ENCODE measurements around the gene UNK.
A peak's percentile ranks its signal among the peaks of the same experiment; 100 is the strongest.
"Not testable (repeated sequence)": the region's sequence is repeated elsewhere in the genome, so short reads cannot be mapped to it uniquely, and the experiment has no call there.

Gene UNK

DNA sequence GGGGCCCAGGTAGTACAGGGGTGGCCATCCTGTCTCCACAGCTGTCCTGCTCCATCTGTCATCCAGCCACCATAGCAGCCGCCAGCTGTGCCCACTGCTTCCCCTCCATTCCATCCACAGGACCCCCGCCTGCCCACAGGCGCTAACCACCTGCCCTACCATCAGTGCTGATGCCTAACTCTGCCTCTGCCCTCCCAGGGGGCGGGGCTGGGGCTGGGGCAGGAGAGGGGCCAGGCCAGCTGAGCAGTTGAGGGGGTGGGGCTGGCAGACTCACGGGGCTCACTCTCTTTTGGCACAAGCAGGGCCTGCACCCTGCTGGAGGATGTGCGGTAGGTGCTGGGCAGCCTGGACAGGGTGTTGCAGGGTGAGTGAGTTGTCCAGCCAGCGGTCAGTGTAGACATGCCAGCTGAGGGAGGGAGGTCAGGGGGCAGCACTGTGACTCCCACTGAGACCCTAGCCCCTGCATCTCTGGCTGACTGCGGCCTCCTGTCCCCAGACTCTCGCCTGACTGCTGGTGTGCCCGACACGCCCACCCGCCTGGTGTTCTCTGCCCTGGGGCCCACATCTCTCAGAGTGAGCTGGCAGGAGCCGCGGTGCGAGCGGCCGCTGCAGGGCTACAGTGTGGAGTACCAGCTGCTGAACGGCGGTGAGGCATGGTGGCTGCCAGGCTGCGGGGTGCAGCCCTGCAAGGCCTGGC is 29.3 kb upstream of the UNK start:
- no peak for DNase-seq

DNA sequence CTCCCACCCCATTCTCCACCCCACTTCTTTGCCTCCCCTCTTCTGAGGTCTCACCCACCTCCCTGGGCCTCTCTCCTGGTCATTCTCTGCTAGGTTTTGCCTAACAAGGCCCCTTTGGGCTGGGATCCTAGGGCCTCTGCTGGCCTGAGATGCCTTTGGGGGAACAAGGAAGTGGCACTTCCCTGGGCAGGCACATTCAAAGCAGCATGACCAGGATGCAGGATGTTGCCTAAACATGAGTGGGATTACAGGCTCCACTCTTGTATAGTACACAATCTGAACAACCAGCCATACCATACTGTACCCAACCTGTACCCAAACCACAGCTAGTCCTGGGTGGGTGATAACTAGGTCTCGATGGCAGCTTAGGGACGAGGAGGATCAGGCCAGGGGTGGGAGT is 28.6 kb upstream of the UNK start:
- peak; percentile 66 to 70 (median 69) for DNase-seq

DNA sequence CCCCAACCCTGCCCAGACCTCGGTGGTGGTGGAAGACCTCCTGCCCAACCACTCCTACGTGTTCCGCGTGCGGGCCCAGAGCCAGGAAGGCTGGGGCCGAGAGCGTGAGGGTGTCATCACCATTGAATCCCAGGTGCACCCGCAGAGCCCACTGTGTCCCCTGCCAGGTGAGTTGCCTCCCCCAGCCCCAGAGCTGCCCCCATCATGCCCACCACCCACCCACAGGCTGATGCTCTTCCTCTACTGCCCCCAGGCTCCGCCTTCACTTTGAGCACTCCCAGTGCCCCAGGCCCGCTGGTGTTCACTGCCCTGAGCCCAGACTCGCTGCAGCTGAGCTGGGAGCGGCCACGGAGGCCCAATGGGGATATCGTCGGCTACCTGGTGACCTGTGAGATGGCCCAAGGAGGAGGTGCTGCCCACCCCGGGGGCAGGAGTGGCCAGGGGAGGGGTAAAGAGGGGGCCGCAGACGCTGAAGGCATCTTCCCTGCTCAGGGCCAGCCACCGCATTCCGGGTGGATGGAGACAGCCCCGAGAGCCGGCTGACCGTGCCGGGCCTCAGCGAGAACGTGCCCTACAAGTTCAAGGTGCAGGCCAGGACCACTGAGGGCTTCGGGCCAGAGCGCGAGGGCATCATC is 28.0 kb upstream of the UNK start:
- no peak for DNase-seq

DNA sequence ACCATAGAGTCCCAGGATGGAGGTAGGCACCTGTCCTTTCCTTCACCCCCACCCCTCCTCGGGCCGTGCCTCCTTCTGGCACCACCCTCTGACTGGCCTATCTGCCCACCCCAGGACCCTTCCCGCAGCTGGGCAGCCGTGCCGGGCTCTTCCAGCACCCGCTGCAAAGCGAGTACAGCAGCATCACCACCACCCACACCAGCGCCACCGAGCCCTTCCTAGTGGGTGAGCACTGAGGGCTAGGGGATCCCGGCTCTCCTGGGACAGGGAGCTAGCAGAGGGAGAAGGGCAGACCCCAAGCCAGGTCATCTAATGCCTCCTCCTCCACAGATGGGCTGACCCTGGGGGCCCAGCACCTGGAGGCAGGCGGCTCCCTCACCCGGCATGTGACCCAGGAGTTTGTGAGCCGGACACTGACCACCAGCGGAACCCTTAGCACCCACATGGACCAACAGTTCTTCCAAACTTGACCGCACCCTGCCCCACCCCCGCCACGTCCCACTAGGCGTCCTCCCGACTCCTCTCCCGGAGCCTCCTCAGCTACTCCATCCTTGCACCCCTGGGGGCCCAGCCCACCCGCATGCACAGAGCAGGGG is 27.4 kb upstream of the UNK start:
- no peak for DNase-seq

DNA sequence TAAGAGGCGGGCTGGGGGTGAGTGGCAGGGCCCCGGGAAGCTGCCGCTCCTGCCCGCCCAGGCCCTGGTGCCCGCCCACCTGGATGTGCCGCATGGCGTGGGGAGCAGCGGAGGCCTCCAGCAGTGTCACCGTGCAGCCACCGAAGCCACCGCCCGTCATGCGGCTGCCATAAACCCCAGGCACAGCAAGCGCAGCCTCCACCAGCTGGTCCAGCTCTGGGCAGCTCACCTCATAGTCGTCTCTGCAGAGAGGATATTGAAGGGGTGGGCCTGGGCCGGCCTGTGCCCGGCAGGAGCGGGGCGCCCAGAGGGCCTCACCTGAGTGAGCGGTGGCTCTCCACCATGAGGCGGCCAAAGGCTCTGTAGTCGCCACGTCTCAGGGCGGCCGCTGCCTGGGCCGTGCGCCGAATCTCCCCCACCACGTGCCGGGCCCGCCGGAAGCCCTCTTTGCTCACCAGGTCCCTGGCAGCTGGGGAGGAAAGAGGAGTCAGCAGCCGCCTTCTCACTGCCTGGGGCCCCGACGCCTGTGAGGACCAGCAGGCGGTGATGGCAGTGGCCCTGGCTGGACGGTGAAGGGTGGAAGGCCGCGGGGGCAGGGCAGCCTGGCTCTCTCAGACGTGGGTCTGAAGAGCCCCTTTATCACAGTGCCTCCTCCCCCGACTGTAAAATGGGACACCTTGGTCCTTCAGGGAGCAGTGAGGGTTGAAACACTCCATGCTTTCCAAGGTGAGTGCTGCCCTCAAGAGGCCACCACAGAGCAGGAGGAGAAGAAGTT is 26.3 kb upstream of the UNK start:
- DNase-seq, result no peak

DNA sequence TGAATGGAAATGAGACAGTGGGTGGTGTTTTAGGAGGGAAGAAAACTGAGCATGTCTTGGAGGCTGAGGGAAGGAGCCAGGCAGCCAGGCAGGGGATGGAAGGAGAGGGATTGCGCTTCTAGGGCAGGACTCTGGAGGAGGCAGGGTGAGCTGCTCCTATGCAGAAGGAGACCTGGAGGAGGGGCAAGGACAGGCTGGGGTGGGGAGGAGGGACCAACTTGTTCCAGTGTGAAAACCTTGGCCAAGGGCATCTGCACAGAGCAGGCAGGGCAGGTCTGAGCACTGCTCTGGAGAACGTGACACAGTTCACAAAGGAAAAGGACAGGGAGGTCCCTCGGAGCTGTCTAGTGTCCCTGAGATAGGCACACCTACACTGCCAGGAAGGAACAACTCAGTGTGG is 25.1 kb upstream of the UNK start:
- DNase-seq, result no peak

DNA sequence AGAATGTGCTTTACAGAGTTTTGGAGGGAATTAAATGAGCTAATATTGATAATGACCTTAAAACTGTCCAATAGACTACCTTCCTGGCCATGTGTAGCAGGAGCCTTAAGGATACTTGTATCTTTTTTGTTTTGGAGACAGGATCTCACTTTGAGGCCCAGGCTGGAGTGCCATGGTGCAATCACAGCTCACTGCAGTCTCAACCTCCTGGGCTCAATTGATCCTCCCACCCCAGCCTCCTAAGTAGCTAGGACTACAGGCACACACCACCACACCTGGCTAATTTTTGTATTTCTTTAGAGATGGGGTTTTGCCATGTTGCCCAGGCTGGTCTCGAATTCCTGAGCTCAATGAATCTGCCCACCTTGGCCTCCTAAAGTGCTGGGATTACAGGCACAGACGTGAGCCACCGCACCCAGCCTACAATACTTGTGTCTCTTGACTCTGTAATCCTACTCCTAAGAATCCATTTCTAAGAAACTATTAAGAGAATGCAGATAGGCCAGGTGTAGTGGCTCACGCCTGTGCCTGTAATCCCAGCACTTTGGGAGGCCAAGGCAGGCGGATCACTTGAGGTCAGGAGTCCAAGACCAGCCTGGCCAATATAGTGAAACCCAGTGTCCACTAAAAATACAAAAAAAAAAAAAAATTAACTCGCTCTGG is 24.5 kb upstream of the UNK start:
- not testable (repeated sequence) for DNase-seq

DNA sequence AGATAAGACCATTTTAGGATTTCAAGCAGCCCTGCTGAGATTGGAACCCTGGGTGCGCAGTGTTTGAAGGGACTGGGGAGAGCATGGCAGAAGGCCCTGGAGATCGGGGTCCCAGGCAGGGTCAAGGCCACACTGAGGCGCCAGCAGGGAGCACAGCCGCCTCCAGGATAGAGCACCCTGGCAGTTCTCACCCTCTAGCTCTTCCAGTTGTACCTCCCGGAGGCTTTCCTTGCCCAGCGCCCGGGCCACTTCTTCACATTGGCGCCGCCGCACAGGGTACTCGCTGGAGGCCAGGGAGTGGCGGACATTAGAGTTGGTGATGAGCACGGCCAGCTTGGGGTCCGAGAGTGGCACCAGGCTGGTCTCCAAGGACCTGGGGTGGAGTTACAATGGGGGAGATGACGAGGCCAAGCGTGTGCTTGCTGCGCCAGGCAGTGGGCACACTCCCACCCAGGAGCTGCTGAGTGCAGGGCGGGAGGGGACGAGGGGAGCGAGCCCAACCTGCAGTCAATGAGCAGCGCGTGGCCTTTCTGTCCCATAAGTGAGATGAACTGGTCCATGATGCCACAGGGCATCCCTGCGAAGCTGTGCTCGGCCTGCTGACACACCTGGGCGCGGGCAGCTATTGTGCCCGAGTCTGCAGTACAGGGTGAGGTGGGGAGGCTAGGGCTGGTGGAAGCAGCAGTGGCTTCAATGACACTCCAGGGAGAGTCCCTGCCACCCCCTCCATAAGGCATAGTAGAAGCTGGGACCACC is 21.9 kb upstream of the UNK start:
- DNase-seq, result no peak

DNA sequence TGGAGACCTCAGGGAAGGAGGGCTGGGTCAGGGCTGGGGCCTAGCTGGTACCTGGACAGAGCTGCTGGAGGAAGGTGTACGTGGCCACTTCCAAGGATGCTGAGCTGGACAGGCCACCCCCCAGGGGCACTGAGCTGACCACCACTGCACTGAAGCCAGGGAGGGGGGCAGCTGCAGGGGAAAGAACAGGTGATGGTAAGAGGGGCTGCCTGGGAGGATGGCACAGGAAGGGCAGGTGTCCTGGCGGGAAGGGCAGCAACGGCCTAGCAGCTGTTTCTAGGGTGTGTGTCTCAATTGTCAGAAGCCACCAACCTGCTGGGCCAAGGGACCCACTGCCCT is 21.4 kb upstream of the UNK start:
- DNase-seq, result no peak

DNA sequence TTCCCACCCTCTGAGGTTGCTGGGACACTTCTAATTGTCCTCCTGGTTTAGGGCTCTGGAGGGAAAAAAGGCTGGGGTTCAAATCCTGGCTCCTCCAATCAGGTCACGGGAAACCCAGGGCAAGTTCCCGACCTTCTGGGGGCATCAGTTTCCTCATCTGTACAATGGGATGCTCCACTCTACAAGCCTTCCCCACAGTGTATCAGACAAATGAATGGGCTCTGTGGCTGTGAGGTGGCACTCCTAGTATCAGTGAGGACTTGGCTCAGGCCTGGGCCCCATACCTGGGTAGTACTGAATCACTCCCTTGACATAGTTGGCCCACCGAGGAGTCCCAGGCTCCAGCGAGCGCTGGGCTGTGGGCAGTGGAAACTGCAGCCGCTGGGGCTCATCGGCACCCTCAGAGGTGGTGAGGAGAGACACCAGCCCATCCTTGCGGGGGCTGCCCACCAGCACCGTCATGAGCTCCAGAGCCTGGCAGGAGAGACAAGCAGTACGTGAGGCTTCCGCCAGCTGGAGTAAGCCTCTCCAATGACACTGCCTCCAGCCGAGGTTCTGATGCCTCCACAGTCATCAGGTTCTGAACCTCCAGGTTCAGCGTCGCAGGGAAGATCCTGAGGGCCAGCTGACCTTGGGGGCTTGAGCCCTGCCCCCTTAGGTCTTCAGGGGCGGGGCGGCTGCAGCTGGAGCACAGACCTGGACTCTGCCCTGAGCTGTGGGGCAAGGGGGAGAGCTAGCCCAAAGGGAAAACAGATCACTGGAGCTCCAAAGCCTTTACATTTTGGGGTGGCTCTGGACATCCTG is 20.8 kb upstream of the UNK start:
- DNase-seq, result no peak

DNA sequence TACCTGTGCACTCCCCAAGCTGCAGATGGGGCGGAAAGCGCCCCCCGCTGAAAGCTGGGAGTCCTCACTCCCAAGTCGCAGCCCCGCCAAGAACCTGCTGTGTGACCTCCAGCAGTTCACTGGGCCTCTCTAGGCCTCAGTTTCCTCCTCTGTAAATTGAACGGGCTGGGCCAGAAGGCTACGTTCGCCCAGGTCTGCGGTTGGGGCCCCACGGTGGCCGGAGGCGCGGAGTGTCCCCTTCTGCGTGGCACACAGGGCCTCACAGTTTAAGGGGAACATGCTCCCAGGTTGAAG is 20.2 kb upstream of the UNK start:
- DNase-seq, result no peak

DNA sequence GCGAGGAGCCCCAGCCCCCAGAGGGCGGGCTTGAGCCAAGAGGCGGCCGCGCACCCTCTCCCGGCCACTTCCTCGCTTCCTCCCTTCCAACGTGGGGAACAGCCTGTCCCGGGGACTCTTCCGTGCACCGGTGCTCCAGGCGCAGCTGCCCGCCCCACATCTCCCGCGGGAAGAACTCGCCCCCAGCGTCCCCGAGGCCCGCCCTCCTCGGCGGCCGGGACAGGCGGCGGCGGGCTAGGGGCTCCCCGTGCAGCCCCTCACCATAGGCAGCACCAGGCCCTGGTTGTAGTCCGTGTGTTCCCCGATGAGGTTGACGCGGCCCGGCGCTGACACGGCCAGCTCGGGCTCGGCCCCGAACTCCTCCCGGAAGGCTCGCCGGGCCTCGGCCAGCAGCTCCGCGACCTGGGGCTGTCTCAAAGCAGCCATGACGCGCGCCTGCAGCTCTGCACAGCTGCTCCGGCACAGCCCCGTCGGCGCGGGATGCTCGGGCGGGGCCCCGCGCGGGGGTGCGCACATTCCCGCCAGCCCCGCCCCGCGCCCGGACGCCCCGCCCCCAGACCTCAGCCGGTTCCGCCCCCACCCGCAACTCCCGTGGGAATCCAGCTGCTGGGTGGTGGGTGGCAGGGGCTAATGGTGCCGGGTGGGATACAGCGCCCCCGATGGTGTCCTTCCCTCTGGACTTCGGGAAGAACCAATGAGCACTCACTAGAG is 19.7 kb upstream of the UNK start, which contains the start of gene GALK1:
Gene GALK1 (minus strand): TSS at position 482 of the 711 bp plus-strand sequence. CDS start 56 bp downstream, at position 426.
- peak; percentile 82 to 93 (median 85) for DNase-seq

DNA sequence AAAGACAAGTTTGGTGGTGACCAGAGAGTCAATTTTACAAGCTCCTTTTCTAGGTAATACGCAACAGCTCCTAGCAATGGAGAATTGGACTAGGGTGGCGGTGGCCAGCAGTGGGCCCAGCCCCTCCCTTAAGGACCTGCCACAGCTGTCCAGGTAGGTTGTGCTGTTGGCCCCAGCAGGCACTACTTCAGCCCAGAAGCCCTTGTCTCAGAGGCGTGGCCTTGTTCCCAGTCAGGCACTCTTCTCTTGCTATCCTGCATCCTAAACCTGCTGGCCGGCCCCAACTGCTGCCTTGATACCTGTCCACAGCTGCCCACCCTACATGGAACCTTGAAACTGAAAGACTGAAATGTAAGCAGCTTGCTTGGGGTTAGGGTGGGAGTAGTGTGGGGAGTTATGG is 18.6 kb upstream of the UNK start:
- no peak for DNase-seq

DNA sequence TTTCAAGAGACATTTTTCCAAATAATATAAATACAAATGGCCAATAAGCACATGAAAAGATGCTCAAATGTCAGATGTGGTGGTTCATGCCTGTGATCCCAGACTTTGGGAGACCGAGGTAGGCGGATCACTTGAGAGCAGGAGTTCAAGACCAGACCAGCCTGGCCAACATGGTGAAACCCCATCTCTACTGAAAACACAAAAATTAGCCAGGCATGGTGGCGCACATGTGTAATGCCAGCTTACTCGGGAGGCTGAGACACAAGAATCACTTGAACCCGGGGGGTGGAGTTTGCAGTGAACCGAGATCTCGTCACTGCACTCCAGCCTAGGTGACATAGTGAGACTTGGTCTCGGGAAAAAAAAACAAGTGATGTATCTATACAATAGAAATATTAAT is 16.7 kb upstream of the UNK start:
- DNase-seq, result no peak

DNA sequence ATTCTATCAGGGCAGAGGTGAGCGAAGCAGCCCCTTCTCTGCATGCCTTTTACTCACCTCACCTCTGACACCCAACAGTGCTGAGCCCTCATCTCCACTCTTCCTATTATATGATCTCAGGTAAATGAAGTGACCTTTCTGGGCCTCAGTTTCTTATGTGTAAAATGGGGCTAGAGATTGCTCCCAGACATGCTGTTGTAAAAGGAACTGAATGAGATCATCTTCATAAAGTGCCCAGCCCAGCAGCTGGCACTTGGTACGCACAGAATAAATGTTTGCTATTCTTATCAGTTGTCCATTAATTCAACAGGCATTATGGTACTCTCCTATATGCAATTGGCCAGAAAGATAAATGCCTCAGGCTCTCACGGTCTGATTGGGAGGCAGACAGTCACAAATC is 15.1 kb upstream of the UNK start:
- no peak for DNase-seq

DNA sequence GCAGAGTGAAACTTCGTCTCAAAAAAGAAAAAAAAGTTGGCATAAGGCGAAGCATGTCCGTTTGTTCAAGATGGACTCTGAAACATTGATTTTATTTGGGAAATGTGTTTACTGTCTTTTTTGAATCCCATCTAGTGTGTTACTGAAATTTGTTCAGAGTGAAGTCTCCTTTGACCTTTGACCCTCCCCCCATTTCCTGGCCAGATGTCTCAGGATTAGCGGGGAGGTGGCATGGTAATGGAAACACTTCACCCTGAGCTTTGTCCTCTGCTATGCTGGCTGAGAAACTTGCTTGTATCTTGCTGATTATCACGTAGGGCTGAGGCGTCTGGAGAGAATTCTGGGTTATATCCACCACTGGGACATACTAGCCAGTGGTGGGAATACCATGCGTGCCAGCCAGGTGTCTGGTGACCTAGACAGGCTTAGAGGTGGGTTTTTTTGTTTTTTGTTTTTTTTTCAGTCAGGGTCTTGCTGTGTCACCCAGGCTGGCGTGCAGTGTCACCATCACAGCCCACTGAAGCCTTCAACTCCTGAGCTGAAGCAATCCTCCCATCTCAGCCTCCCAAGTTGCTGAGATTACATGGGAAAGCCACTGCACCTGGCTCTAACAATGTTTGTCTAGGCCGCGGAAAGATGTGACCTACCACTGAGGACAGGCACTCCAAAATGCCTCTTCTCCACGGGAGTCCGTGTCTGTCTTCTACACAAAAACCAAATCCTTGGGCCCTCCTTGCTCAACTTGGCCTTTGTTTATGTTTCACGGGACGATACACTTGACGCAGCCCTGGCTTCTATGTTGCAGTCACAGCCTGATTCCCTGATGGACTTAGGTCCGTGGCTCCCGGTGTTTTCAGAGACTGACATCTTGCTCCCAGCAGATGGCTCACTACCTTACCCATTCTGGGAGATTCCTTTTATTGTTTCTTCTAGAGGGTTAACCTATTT is 13.0 kb upstream of the UNK start:
- no peak for DNase-seq

DNA sequence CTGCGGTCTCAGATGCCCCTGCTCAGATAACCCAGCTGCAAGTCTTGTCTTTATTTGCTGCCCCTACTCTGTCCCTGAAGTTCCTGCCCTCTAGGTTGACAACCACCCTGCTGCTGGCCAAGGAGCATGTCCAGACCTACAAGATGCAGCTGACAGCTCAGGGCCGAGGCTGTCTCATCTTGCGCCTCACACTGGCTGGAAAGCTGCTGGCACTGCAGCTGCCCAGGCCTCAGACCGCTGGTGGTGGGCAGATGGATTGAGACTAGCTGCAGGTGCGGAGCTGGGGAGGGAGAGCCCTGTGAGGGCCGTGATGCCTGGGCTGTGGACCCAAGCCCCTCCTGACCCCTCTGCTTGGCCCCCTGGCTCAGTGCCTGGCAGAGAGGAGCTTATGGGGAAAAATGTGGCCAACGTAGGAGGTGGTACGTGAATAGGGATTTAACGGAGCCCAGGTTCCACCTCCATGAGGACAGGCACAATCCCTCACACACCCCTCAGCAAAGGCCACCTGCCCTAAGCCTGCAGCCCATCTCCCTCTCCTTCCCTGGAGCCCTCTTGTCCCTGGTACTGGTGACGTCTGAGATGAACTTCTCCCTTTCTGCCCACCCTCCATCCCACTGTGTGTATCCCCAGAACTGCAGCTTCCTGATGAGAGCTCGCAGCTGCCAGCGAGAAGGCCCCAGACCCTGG is 11.3 kb upstream of the UNK start:
- no peak for DNase-seq

DNA sequence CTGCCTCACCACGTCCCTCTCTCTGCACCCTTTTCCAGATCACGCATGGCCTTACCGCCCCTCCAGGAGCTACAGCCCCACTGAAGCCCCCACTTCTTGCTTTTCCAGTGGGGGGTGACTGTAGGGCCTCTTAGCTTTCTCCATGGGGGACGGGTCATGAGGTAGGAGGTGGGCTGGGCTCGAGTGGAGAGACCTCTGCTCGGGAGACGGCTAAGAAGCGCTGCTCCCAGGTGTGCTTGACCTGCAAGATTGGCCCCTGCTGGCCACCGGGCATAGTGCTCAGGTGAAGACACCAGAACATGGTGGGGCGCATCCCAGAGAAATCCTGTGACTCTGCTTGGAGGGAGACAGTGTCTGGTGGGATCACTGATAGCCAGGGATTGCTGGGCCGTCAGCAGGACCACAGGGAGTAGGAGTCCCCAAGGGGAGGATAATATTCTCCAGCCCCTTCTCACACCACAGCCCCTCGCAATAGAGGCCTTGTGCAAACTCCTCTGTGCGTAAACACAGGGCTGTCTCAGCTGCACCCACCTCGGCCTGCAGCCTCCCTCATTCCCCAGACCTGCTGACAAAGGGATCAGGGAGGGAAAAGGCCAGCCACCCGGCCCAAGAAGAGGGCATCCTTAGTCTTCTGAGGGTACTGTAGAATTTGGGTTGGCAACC is 10.7 kb upstream of the UNK start:
- no peak for DNase-seq
